GM23248 (cell line): ENCODE measurements around the gene POLA2. TPM values are rescaled to one million over a fixed set of nuclear protein-coding genes. Genes with fewer than 3 reads are reported as not detected.

Source experiments
- DNase-seq: peaks from one replicate; pipeline ENCODE4 v3.0.0-alpha.2; 2015
- H2AFZ ChIP-seq: fragments of 200-600 bp; sonication (generic); 2 replicates; pipeline ENCODE4 v1.6.1; 2016; ENCODE audit warnings: antibody characterized with exemption
- H3F3A ChIP-seq: fragments of 200-600 bp; sonication (generic); 2 replicates; pipeline ENCODE4 v1.6.1; 2016; ENCODE audit warnings: mild to moderate bottlenecking, antibody characterized with exemption, mixed run types; ENCODE audit not compliant: insufficient read depth
- H3K27ac ChIP-seq: fragments of 200-600 bp; sonication (generic); 2 replicates; pipeline ENCODE4 v1.5.1; 2016; ENCODE audit warnings: mild to moderate bottlenecking
- H3K27me3 ChIP-seq: fragments of 200-600 bp; sonication (generic); replicated peaks from 2 replicates; pipeline ENCODE4 v1.6.1; 2016; ENCODE audit warnings: mild to moderate bottlenecking; ENCODE audit not compliant: insufficient read depth
- H3K36me3 ChIP-seq: fragments of 200-600 bp; sonication (generic); 2 replicates; pipeline ENCODE4 v1.6.1; 2016; ENCODE audit warnings: low read depth, mild to moderate bottlenecking
- H3K4me1 ChIP-seq: fragments of 200-600 bp; sonication (generic); 2 replicates; pipeline ENCODE4 v1.6.1; 2016; ENCODE audit warnings: mild to moderate bottlenecking; ENCODE audit not compliant: insufficient read depth
- H3K4me2 ChIP-seq: fragments of 200-600 bp; sonication (generic); one replicate; pipeline ENCODE4 v1.6.1; 2016; ENCODE audit warnings: mild to moderate bottlenecking; ENCODE audit not compliant: unreplicated experiment
- H3K4me3 ChIP-seq: fragments of 200-600 bp; sonication (generic); 2 replicates; pipeline ENCODE4 v1.5.1; 2016; ENCODE audit warnings: mild to moderate bottlenecking
- H3K79me2 ChIP-seq: fragments of 200-600 bp; sonication (generic); 2 replicates; pipeline ENCODE4 v1.6.1; 2016; ENCODE audit warnings: mild to moderate bottlenecking; ENCODE audit not compliant: insufficient read depth
- H3K9ac ChIP-seq: fragments of 200-600 bp; sonication (generic); 2 replicates; pipeline ENCODE4 v1.6.1; 2016; ENCODE audit warnings: mild to moderate bottlenecking
- H3K9me2 ChIP-seq: fragments of 200-600 bp; sonication (generic); 2 replicates; pipeline ENCODE4 v1.6.1; 2016; ENCODE audit warnings: mixed run types, mild to moderate bottlenecking, moderate library complexity; ENCODE audit not compliant: insufficient read depth
- H3K9me3 ChIP-seq: fragments of 200-600 bp; sonication (generic); one replicate; pipeline ENCODE4 v1.6.1; 2017; ENCODE audit warnings: low read depth
- H4K20me1 ChIP-seq: fragments of 200-600 bp; sonication (generic); 2 replicates; pipeline ENCODE4 v1.6.0; 2016; ENCODE audit not compliant: insufficient read depth
- EZH2 ChIP-seq: fragments of 200-600 bp; sonication (generic); IDR thresholded peaks from 2 replicates; pipeline ENCODE4 v1.6.1; 2018; ENCODE audit warnings: antibody characterized with exemption, mild to moderate bottlenecking; ENCODE audit not compliant: insufficient read depth, poor library complexity, severe bottlenecking
- EZH2phosphoT487 ChIP-seq: fragments of 200-600 bp; sonication (generic); IDR thresholded peaks from 2 replicates; pipeline ENCODE4 v1.6.1; 2018; ENCODE audit warnings: antibody characterized with exemption, moderate library complexity, mild to moderate bottlenecking, low read depth; ENCODE audit not compliant: insufficient read depth
- WGBS, 2 experiments: methylation state at CpG; one replicate each; pipeline ENCODE4 v1.1.6; 2015 to 2017; ENCODE audit warnings: low lambda C conversion rate in 2 of 2, low coverage in 1 of 2; ENCODE audit errors: missing lambda C conversion rate in 2 of 2; 5-methylcytosine and 5-hydroxymethylcytosine counted together
- in situ Hi-C: fragments of 300-500 bp; cut with MboI; formaldehyde crosslinking; loops from 2 replicates; pipeline ENCODE4 v1.15.0; 2020
- polyA plus RNA-seq: library from polyadenylated mRNA; unstranded; fragments of >200 nt; fragmentation: Nextera tagmentation; extraction: Ambion mirVana; gene quantifications from 2 replicates; pipeline ENCODE4 v1.2.1, GENCODE V29; 2016
- total RNA-seq: library from RNA; depleted of rRNA; stranded (reverse); fragments of >200 nt; shearing (Covaris generic); gene quantifications from 2 replicates; pipeline ENCODE4 v1.2.3, GENCODE V29; 2014

The POLA2 gene
- total and polyA plus RNA-seq, 2 experiments from 2014 or later: 8.6 to 8.7 TPM

DNA sequence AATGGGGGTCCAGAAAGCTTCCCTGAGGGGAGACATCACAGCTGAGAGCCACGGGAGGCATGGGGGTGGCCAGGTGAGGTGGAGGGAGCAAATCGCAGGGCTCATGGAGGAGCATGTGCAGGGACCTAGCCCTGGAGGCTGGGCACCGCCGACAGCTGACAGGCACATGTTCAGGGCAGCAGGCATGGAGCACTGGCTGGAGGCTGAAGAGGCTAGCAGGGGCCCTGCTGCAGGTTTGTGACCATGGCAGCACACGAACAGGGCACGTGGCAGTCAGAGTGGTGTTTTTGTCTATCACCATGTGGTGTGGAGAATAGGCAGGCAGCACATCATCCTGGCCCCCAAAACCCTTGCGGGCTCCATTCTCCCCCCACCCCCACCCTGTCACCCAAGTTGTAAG lies 42.9 kb downstream of the POLA2 start:
- Histone ChIP-seq H3K9ac (no peak overlapping the region), H2AFZ (no peak overlapping the region), H3K36me3 (no peaks in the 10 kb centered on the region), H3K4me2 (no peak overlapping the region), H3K9me2 (no peaks in the 10 kb centered on the region), H4K20me1 (no peaks in the 10 kb centered on the region), H3F3A (peaks cover 7% of the 10 kb centered on the region; the same call in 1 of the 2 replicates), H3K4me3 (no peak overlapping the region), H3K27ac (no peak overlapping the region), H3K4me1 (no peaks in the 10 kb centered on the region), H3K27me3 (no peaks in the 10 kb centered on the region), H3K9me3 (no peaks in the 10 kb centered on the region), H3K79me2 (no peaks in the 10 kb centered on the region)
- no peak for DNase-seq
- in situ Hi-C loops: no loop called here
- TF ChIP-seq EZH2: no peak
- no peak for TF ChIP-seq EZH2phosphoT487
- 81 to 88% methylated on average over 7 of the region's 7 CpGs for WGBS, 2 experiments

- Histone ChIP-seq H4K20me1 (no peaks in the 10 kb centered on the region), H3K9ac (no peak overlapping the region), H2AFZ (no peak overlapping the region), H3K4me2 (no peak overlapping the region), H3K9me3 (no peaks in the 10 kb centered on the region), H3F3A (peaks cover 7% of the 10 kb centered on the region; the same call in 1 of the 2 replicates), H3K79me2 (no peaks in the 10 kb centered on the region), H3K27ac (no peak overlapping the region), H3K36me3 (no peaks in the 10 kb centered on the region), H3K4me1 (no peaks in the 10 kb centered on the region), H3K4me3 (no peak overlapping the region), H3K9me2 (no peaks in the 10 kb centered on the region), H3K27me3 (no peaks in the 10 kb centered on the region)
- 83 to 87% methylated on average over 17 of the region's 17 CpGs for WGBS, 2 experiments
- DNase-seq: no peak
- in situ Hi-C loops: no loop called here
- TF ChIP-seq EZH2: no peak
- TF ChIP-seq EZH2phosphoT487: no peak
Observed at GRCh38 chr11:65305501-65306268, 43.9 kb downstream of the POLA2 start.

- H3K4me1 ChIP-seq: no peaks in the 10 kb centered on the region
- H3K27me3 ChIP-seq: no peaks in the 10 kb centered on the region
- H3K79me2 ChIP-seq: 0 out of 2 replicates have a peak, but pooled peaks cover under 1% of the 10 kb centered on the region
- in situ Hi-C loops: no loop called here
- H3K4me3 ChIP-seq: no peak overlapping the region
- H3K9me2 ChIP-seq: no peaks in the 10 kb centered on the region
- no peaks in the 10 kb centered on the region for H3K36me3 ChIP-seq
- TF ChIP-seq EZH2 (no peak), EZH2phosphoT487 (no peak)
- H3F3A ChIP-seq: peaks cover 7% of the 10 kb centered on the region; the same call in 1 of the 2 replicates
- no peaks in the 10 kb centered on the region for H4K20me1 ChIP-seq
- DNase-seq: peak; percentile 35
- no peak overlapping the region for H2AFZ ChIP-seq
- no peak overlapping the region for H3K27ac ChIP-seq
- H3K9ac ChIP-seq: no peak overlapping the region
- no peak overlapping the region for H3K4me2 ChIP-seq
- 91 to 93% methylated on average over 6 of the region's 6 CpGs for WGBS, 2 experiments
- H3K9me3 ChIP-seq: no peaks in the 10 kb centered on the region
Observed at GRCh38 chr11:65307298-65308229, 45.8 kb downstream of the POLA2 start.

GRCh38 chr11:65308281-65308891 lies 46.6 kb downstream of the POLA2 start:
- H3K9me3 ChIP-seq: no peaks in the 10 kb centered on the region
- H3K4me2 ChIP-seq: no peak overlapping the region
- no peaks in the 10 kb centered on the region for H3K9me2 ChIP-seq
- in situ Hi-C loops: no loop called here
- no peaks in the 10 kb centered on the region for H3K27me3 ChIP-seq
- no peak overlapping the region for H3K4me3 ChIP-seq
- peaks cover 7% of the 10 kb centered on the region; the same call in 1 of the 2 replicates for H3F3A ChIP-seq
- H3K9ac ChIP-seq: no peak overlapping the region
- no peaks in the 10 kb centered on the region for H3K36me3 ChIP-seq
- 61 to 76% methylated on average over 7 of the region's 7 CpGs for WGBS, 2 experiments
- H3K4me1 ChIP-seq: peaks cover 6% of the 10 kb centered on the region; the same call in 1 of the 2 replicates
- H3K79me2 ChIP-seq: peaks cover 9% of the 10 kb centered on the region
- no peak overlapping the region for H2AFZ ChIP-seq
- no peak overlapping the region for H3K27ac ChIP-seq
- no peaks in the 10 kb centered on the region for H4K20me1 ChIP-seq
- no peak for DNase-seq
- no peak for TF ChIP-seq EZH2phosphoT487
- no peak for TF ChIP-seq EZH2
